GM23338 (cell line): ENCODE data around the gene ACOD1. TPM values are rescaled to one million over a fixed set of nuclear protein-coding genes. Genes with fewer than 3 reads are reported as not detected.

Experiments
- ATAC-seq: fragments of 200-7000 bp; cut with Tn5 transposase; 3 replicates; pipeline ENCODE4 v1.9.1; 2020
- DNase-seq: peaks from one replicate; pipeline ENCODE4 v3.0.0-alpha.2; 2015; ENCODE audit warnings: low spot score
- H2AFZ ChIP-seq: fragments of 200-600 bp; sonication (generic); 2 replicates; pipeline ENCODE4 v1.8.0; 2016; ENCODE audit warnings: antibody characterized with exemption, mild to moderate bottlenecking, moderate library complexity
- H3F3A ChIP-seq: fragments of 200-600 bp; sonication (generic); replicated peaks from 2 replicates; pipeline ENCODE4 v1.8.0; 2017; ENCODE audit warnings: antibody characterized with exemption, mixed run types, low read depth
- H3K27ac ChIP-seq: fragments of 200-600 bp; sonication (generic); 2 replicates; pipeline ENCODE4 v1.6.1; 2016; ENCODE audit warnings: low read depth
- H3K27me3 ChIP-seq: fragments of 200-600 bp; sonication (generic); 2 replicates; pipeline ENCODE4 v1.8.0; 2016; ENCODE audit warnings: mild to moderate bottlenecking, mixed run types, moderate library complexity; ENCODE audit not compliant: insufficient read depth
- H3K36me3 ChIP-seq: fragments of 200-600 bp; sonication (generic); 2 replicates; pipeline ENCODE4 v1.8.0; 2016; ENCODE audit warnings: mild to moderate bottlenecking; ENCODE audit not compliant: insufficient read depth
- H3K4me1 ChIP-seq: fragments of 200-600 bp; sonication (generic); 2 replicates; pipeline ENCODE4 v1.8.0; 2016; ENCODE audit warnings: mild to moderate bottlenecking, moderate library complexity; ENCODE audit not compliant: insufficient read depth
- H3K4me2 ChIP-seq: fragments of 200-600 bp; sonication (generic); 2 replicates; pipeline ENCODE4 v1.7.1; 2017; ENCODE audit warnings: mixed run types
- H3K4me3 ChIP-seq: fragments of 200-600 bp; sonication (generic); 2 replicates; pipeline ENCODE4 v1.6.1; 2016; ENCODE audit warnings: mixed run types
- H3K79me2 ChIP-seq: fragments of 200-600 bp; sonication (generic); replicated peaks from 2 replicates; pipeline ENCODE4 v1.8.0; 2017; ENCODE audit warnings: mild to moderate bottlenecking; ENCODE audit not compliant: insufficient read depth
- H3K9me2 ChIP-seq: fragments of 200-600 bp; sonication (generic); 2 replicates; pipeline ENCODE4 v1.8.0; 2017; ENCODE audit not compliant: insufficient read depth
- H4K20me1 ChIP-seq: fragments of 200-600 bp; sonication (generic); replicated peaks from 2 replicates; pipeline ENCODE4 v1.8.0; 2017; ENCODE audit warnings: mild to moderate bottlenecking; ENCODE audit not compliant: insufficient read depth
- H3K27ac Mint-ChIP-seq: 2 replicates; pipeline ENCODE4 v1.8.0; 2020; ENCODE audit warnings: inconsistent platforms, mild to moderate bottlenecking, moderate library complexity, mixed read lengths
- H3K27me3 Mint-ChIP-seq: 3 replicates; pipeline ENCODE4 v1.8.0; 2022; ENCODE audit warnings: low read depth, mild to moderate bottlenecking, moderate library complexity, mixed read lengths, inconsistent platforms; ENCODE audit not compliant: insufficient read depth, poor library complexity
- H3K36me3 Mint-ChIP-seq: 3 replicates; pipeline ENCODE4 v1.8.0; 2021; ENCODE audit warnings: low read depth, mild to moderate bottlenecking, inconsistent platforms, moderate library complexity, mixed read lengths
- H3K4me1 Mint-ChIP-seq: 3 replicates; pipeline ENCODE4 v1.8.0; 2020; ENCODE audit warnings: mild to moderate bottlenecking, inconsistent platforms, mixed read lengths
- H3K4me3 Mint-ChIP-seq: 3 replicates; pipeline ENCODE4 v1.8.0; 2021; ENCODE audit warnings: moderate library complexity, mild to moderate bottlenecking, inconsistent platforms, mixed read lengths
- H3K9me3 Mint-ChIP-seq: 3 replicates; pipeline ENCODE4 v1.8.0; 2020; ENCODE audit warnings: moderate library complexity, mild to moderate bottlenecking, inconsistent platforms, mixed read lengths
- CTCF ChIP-seq, 2 experiments: fragments of 200-600 bp in 1 of 2; sonication (generic) in 1 of 2; conservative IDR thresholded peaks; 2 replicates each; pipeline versions ENCODE4 v1.5.1 to v1.6.1; 2016 to 2017; ENCODE audit warnings: antibody characterized with exemption in 2 of 2, low read depth in 2 of 2, mild to moderate bottlenecking in 2 of 2, moderate library complexity in 1 of 2
- ETS1 ChIP-seq: IDR thresholded peaks from 2 replicates; pipeline ENCODE4 v1.6.1; 2016; ENCODE audit warnings: antibody characterized with exemption
- EZH2 ChIP-seq: fragments of 200-600 bp; sonication (generic); IDR thresholded peaks from one replicate; pipeline ENCODE4 v1.8.0; 2017; ENCODE audit warnings: antibody characterized with exemption, mild to moderate bottlenecking, low read depth; ENCODE audit not compliant: unreplicated experiment
- EZH2phosphoT487 ChIP-seq: fragments of 200-600 bp; sonication (generic); IDR thresholded peaks from one replicate; pipeline ENCODE4 v1.8.1; 2018; ENCODE audit warnings: antibody characterized with exemption; ENCODE audit not compliant: unreplicated experiment
- JUNB ChIP-seq: IDR thresholded peaks from one replicate; pipeline ENCODE4 v1.6.1; 2016; ENCODE audit warnings: antibody characterized with exemption; ENCODE audit not compliant: unreplicated experiment
- NANOG ChIP-seq: IDR thresholded peaks from 2 replicates; pipeline ENCODE4 v1.6.1; 2016; ENCODE audit warnings: antibody characterized with exemption, borderline replicate concordance
- REST ChIP-seq: IDR thresholded peaks from one replicate; pipeline ENCODE4 v1.6.1; 2018; ENCODE audit warnings: antibody characterized with exemption; ENCODE audit not compliant: unreplicated experiment
- STAT1 ChIP-seq: IDR thresholded peaks from one replicate; pipeline ENCODE4 v1.6.1; 2016; ENCODE audit warnings: antibody characterized with exemption; ENCODE audit not compliant: unreplicated experiment
- ZNF114 ChIP-seq: fragments of 250-450 bp; sonication (Bioruptor Pico); IDR thresholded peaks from 2 replicates; pipeline ENCODE4 v1.5.0; 2020; ENCODE audit warnings: mild to moderate bottlenecking, moderate library complexity
- ZNF331 ChIP-seq: fragments of 250-450 bp; sonication (Bioruptor Pico); IDR thresholded peaks from 2 replicates; pipeline ENCODE4 v1.5.0; 2020; ENCODE audit warnings: low read depth, mild to moderate bottlenecking, moderate library complexity
- polyA plus RNA-seq: library from polyadenylated mRNA; unstranded; fragments of >200 nt; fragmentation: Nextera tagmentation; extraction: Ambion mirVana; gene quantifications from 2 replicates; pipeline ENCODE4 v1.2.1, GENCODE V29; 2016
- total RNA-seq: library from RNA; depleted of rRNA; stranded (reverse); fragments of >200 nt; shearing (Covaris generic); gene quantifications from 2 replicates; pipeline ENCODE4 v1.2.3, GENCODE V29; 2014

The ACOD1 gene
- total and polyA plus RNA-seq, 2 experiments from 2014 or later = not detected

- TF ChIP-seq ETS1 (no peak), NANOG (no peak), JUNB (no peak)
Observed at GRCh38 chr13:76921516-76921915, 26.8 kb upstream of the ACOD1 start (continued).

GRCh38 chr13:76925115-76925514 lies 23.2 kb upstream of the ACOD1 start:
- Mint-ChIP-seq H3K9me3 (no peaks in the 10 kb centered on the region), H3K27ac (no peak overlapping the region), H3K27me3 (no peaks in the 10 kb centered on the region), H3K4me1 (0 out of 3 replicates have a peak, but pooled peaks cover 3% of the 10 kb centered on the region), H3K36me3 (no peaks in the 10 kb centered on the region), H3K4me3 (no peak overlapping the region)
- Histone ChIP-seq H4K20me1 (no peaks in the 10 kb centered on the region), H3K27me3 (no peaks in the 10 kb centered on the region), H3K79me2 (no peaks in the 10 kb centered on the region), H3F3A (no peaks in the 10 kb centered on the region), H2AFZ (no peak overlapping the region), H3K4me2 (no peak overlapping the region), H3K4me1 (no peaks in the 10 kb centered on the region), H3K9me2 (no peaks in the 10 kb centered on the region), H3K4me3 (no peak overlapping the region), H3K36me3 (no peaks in the 10 kb centered on the region), H3K27ac (no peak overlapping the region)
- DNase-seq (no peak), ATAC-seq (no peak)
- TF ChIP-seq STAT1 (no peak), ZNF331 (CRISPR knock-in tag) (no peak), ZNF114 (CRISPR knock-in tag) (no peak), EZH2 (no peak), ETS1 (no peak), REST (no peak), JUNB (no peak), EZH2phosphoT487 (no peak), CTCF (conservative IDR thresholded peaks at IDR 0.05; ENCODE audit: low read depth in 2 of 2) (no peak)
